T-helper 17 cell (primary cell): ENCODE data around the gene USH2A. TPM values are rescaled to one million over a fixed set of nuclear protein-coding genes. Genes with fewer than 3 reads are reported as not detected.
"Not testable (repeated sequence)": the region's sequence is repeated elsewhere in the genome, so short reads cannot be mapped to it uniquely, and the experiment has no call there.

Experiments
- ATAC-seq: fragments of 150-1000 bp; cut with Tn5 transposase; 2 replicates; pipeline ENCODE4 v1.10.0; 2021; ENCODE audit warnings: mild to moderate bottlenecking, moderate library complexity
- DNase-seq, 3 donors: peaks; one replicate each; pipeline versions ENCODE4 v3.0.0 to v3.0.0-alpha.2; 2020 to 2021
- H3K9me3 ChIP-seq: one replicate; pipeline ENCODE4 v1.7.0; 2013; ENCODE audit warnings: low read length, mild to moderate bottlenecking; ENCODE audit not compliant: control insufficient read depth, poor library complexity, severe bottlenecking
- H3K27ac Mint-ChIP-seq: one replicate; pipeline ENCODE4 v1.8.0; 2022; ENCODE audit warnings: mild to moderate bottlenecking, moderate library complexity, mixed read lengths
- H3K27me3 Mint-ChIP-seq: one replicate; pipeline ENCODE4 v1.8.0; 2022; ENCODE audit warnings: mixed read lengths
- H3K36me3 Mint-ChIP-seq: one replicate; pipeline ENCODE4 v1.8.0; 2022; ENCODE audit warnings: low read depth, mixed read lengths
- H3K4me1 Mint-ChIP-seq: one replicate; pipeline ENCODE4 v1.8.0; 2022; ENCODE audit warnings: mild to moderate bottlenecking, mixed read lengths
- H3K4me3 Mint-ChIP-seq: one replicate; pipeline ENCODE4 v1.8.0; 2022; ENCODE audit warnings: mild to moderate bottlenecking, moderate library complexity, mixed read lengths
- total RNA-seq, 4 donors: library from RNA in 2 of 4; stranded (reverse) in 2 of 4; gene quantifications; one replicate each; pipeline ENCODE4 v1.2.3 and lab custom pipeline; 2022 to 2026

Gene USH2A
- total RNA-seq, 2 donors from 2014 or later: not detected

- not testable (repeated sequence) for H3K27me3 Mint-ChIP-seq, H3K9me3 ChIP-seq, ATAC-seq, H3K4me3 Mint-ChIP-seq, H3K36me3 Mint-ChIP-seq, H3K4me1 Mint-ChIP-seq, DNase-seq, H3K27ac Mint-ChIP-seq
These were observed 413.8 kb downstream of the USH2A start for GRCh38 chr1:216009456-216009855.

GRCh38 chr1:216005916-216006315 is 417.3 kb downstream of the USH2A start:
- no peaks in the 10 kb centered on the region for H3K9me3 ChIP-seq
- Mint-ChIP-seq H3K36me3 (no peaks in the 10 kb centered on the region), H3K4me1 (no peaks in the 10 kb centered on the region), H3K27me3 (no peaks in the 10 kb centered on the region), H3K4me3 (no peak overlapping the region), H3K27ac (no peak overlapping the region)
- ATAC-seq: no peak
- DNase-seq: no peak

DNA sequence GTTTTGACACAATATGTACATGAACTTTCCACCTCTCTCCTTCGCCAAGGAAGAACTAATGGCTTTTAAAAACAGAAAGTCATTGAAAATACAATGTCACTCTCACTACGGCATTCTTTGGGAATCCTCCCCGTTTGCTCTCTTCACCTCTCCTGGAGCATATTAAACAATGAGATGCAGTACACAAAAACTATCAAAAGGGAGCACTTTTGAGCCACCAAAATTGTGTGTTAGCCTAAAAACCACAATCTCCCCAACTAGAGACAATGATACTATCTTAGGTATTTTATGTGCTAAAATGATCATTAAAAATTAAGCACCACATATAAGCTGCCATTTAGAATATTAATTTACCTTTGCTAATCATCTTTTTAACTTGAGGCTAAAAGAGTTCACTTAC is 430.6 kb downstream of the USH2A start:
- Mint-ChIP-seq H3K27ac (no peak overlapping the region), H3K36me3 (no peaks in the 10 kb centered on the region), H3K4me3 (no peak overlapping the region), H3K4me1 (no peaks in the 10 kb centered on the region), H3K27me3 (no peaks in the 10 kb centered on the region)
- no peak for DNase-seq
- no peak for ATAC-seq
- H3K9me3 ChIP-seq: peaks cover 3% of the 10 kb centered on the region

- peaks cover 2% of the 10 kb centered on the region for H3K9me3 ChIP-seq
- no peak for DNase-seq
- Mint-ChIP-seq H3K4me3 (no peak overlapping the region), H3K4me1 (no peaks in the 10 kb centered on the region), H3K36me3 (no peaks in the 10 kb centered on the region), H3K27me3 (no peaks in the 10 kb centered on the region), H3K27ac (no peak overlapping the region)
- no peak for ATAC-seq
These were observed 436.0 kb downstream of the USH2A start for GRCh38 chr1:215987092-215987875.

GRCh38 chr1:215986401-215986800 is 436.8 kb downstream of the USH2A start:
- Mint-ChIP-seq H3K27ac (no peak overlapping the region), H3K4me3 (no peak overlapping the region), H3K4me1 (no peaks in the 10 kb centered on the region), H3K36me3 (no peaks in the 10 kb centered on the region), H3K27me3 (no peaks in the 10 kb centered on the region)
- ATAC-seq (no peak), DNase-seq (no peak)
- H3K9me3 ChIP-seq: peaks cover 2% of the 10 kb centered on the region

- DNase-seq: no peak
- Mint-ChIP-seq H3K27ac (no peak overlapping the region), H3K36me3 (no peaks in the 10 kb centered on the region), H3K4me1 (no peaks in the 10 kb centered on the region), H3K27me3 (no peaks in the 10 kb centered on the region), H3K4me3 (no peak overlapping the region)
- ATAC-seq: no peak
- peaks cover 2% of the 10 kb centered on the region for H3K9me3 ChIP-seq
These were observed 439.6 kb downstream of the USH2A start for GRCh38 chr1:215983680-215984079.

- H3K9me3 ChIP-seq: no peaks in the 10 kb centered on the region
These were observed 451.3 kb downstream of the USH2A start for GRCh38 chr1:215971793-215972441.

DNA sequence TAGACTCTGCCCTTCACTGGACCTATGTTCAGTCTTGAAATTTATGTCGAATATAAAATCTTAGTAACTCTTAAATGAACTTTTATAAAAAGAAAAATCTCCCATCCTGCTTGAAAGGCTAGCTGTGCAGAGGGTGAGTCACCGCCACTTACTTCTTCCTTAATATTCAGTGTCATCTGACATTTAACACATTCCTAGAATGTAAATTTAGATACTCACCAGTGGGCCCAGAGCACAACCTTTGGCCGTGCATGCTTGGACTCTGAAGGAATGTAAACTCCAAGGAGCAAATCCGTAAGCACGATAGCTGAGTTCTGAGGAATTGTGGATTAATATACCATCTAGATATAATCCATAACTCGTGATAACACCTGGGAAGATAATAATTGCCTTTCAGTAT is 452.8 kb downstream of the USH2A start:
- Mint-ChIP-seq H3K27ac (no peak overlapping the region), H3K4me1 (no peaks in the 10 kb centered on the region), H3K27me3 (no peaks in the 10 kb centered on the region), H3K36me3 (no peaks in the 10 kb centered on the region), H3K4me3 (no peak overlapping the region)
- no peaks in the 10 kb centered on the region for H3K9me3 ChIP-seq
- DNase-seq: no peak
- ATAC-seq: no peak

More at GRCh38 chr1:215971793-215972441, 451.3 kb downstream of the USH2A start:
- Mint-ChIP-seq H3K4me3 (no peak overlapping the region), H3K36me3 (no peaks in the 10 kb centered on the region), H3K4me1 (no peaks in the 10 kb centered on the region), H3K27ac (no peak overlapping the region), H3K27me3 (no peaks in the 10 kb centered on the region)
- DNase-seq (no peak), ATAC-seq (no peak)

GRCh38 chr1:215963621-215964020 is 459.6 kb downstream of the USH2A start:
- no peak for ATAC-seq
- Mint-ChIP-seq H3K27me3 (no peaks in the 10 kb centered on the region), H3K36me3 (no peaks in the 10 kb centered on the region), H3K4me1 (no peaks in the 10 kb centered on the region), H3K27ac (no peak overlapping the region), H3K4me3 (no peak overlapping the region)
- no peaks in the 10 kb centered on the region for H3K9me3 ChIP-seq
- DNase-seq: no peak

DNA sequence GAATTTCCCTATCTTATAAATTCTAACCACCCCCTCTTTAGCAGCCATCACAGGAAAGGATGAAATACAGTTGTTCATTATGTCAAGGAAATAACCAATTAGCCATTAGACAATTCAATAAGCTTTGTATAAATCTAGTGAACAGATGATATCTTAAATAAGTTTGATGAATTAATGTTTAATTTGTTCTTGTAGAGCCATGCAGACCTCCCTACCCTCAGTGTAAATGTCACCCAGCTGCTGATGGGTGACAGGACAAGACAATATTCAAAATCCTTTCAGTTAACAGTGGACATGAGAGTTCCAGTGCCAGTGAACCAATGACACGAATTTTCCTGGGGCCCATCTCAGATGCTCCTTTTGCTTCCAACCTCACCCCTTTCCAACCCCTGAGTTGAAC is 460.2 kb downstream of the USH2A start:
- Mint-ChIP-seq H3K4me1 (no peaks in the 10 kb centered on the region), H3K27ac (no peak overlapping the region), H3K27me3 (no peaks in the 10 kb centered on the region), H3K36me3 (no peaks in the 10 kb centered on the region), H3K4me3 (no peak overlapping the region)
- no peaks in the 10 kb centered on the region for H3K9me3 ChIP-seq
- DNase-seq (no peak), ATAC-seq (no peak)

GRCh38 chr1:215958841-215959240 is 464.4 kb downstream of the USH2A start:
- Mint-ChIP-seq H3K27me3 (no peaks in the 10 kb centered on the region), H3K36me3 (no peaks in the 10 kb centered on the region), H3K4me3 (no peak overlapping the region), H3K27ac (no peak overlapping the region), H3K4me1 (no peaks in the 10 kb centered on the region)
- ATAC-seq (no peak), DNase-seq (no peak)
- no peaks in the 10 kb centered on the region for H3K9me3 ChIP-seq

DNA sequence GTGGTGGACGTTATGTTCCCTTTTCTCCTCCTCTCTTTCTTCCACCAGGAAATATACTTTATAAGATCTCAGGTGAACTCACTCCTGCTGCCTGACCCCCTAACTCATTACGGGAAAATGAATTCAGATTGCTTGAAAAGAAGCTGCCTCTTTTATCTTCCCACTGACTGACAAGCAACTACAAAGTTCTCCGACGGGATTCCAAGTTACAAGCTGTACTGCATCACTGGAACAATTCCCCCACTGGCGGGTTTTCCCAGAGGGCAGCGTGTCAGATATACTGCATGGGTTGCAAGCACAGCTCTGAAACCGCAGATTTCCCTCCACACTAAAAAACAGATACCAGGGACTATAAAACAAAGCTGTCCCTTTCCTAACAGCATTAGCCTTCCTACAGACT is 465.6 kb downstream of the USH2A start:
- H3K9me3 ChIP-seq: no peaks in the 10 kb centered on the region
- no peaks in the 10 kb centered on the region for H3K36me3 Mint-ChIP-seq
- no peak overlapping the region for H3K4me3 Mint-ChIP-seq
- H3K4me1 Mint-ChIP-seq: no peaks in the 10 kb centered on the region
- H3K27me3 Mint-ChIP-seq: no peaks in the 10 kb centered on the region
- no peak for DNase-seq
- ATAC-seq: no peak
- no peak overlapping the region for H3K27ac Mint-ChIP-seq

DNA sequence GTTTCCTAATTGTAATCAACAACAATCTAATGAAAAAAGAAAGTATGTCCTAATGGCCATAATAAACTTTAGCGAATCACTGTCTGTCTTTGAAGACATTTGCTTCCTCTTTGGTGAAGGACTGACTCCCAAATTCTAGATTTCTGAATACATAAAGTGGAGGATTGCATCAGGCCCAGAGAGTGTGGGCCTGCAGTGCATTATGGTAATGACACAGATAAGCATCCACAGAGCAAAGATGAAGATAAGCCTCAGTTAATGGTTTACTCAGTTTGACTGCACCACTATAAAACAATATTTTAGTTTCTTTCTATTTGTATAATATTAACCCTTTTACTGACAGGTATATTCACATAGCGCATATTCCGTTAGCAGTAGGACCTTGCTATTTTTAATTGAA is 490.7 kb downstream of the USH2A start:
- H3K9me3 ChIP-seq: no peaks in the 10 kb centered on the region
- Mint-ChIP-seq H3K4me1 (no peaks in the 10 kb centered on the region), H3K27ac (no peak overlapping the region), H3K27me3 (no peaks in the 10 kb centered on the region), H3K36me3 (no peaks in the 10 kb centered on the region), H3K4me3 (no peak overlapping the region)
- no peak for ATAC-seq
- DNase-seq: no peak

- Mint-ChIP-seq H3K4me3 (no peak overlapping the region), H3K27ac (no peak overlapping the region), H3K27me3 (no peaks in the 10 kb centered on the region), H3K36me3 (no peaks in the 10 kb centered on the region), H3K4me1 (no peaks in the 10 kb centered on the region)
- DNase-seq (no peak), ATAC-seq (no peak)
- no peaks in the 10 kb centered on the region for H3K9me3 ChIP-seq
These were observed 496.6 kb downstream of the USH2A start for GRCh38 chr1:215926670-215927069.
